Nephron (organoid): ENCODE measurements around the gene ZC3H10.
A peak's percentile ranks its signal among the peaks of the same experiment; 100 is the strongest.
"Not testable (repeated sequence)": the region's sequence is repeated elsewhere in the genome, so short reads cannot be mapped to it uniquely, and the experiment has no call there.

Experiments used
- H3K27ac Mint-ChIP-seq, 3 experiments: 2 replicates each; pipeline ENCODE4 v1.8.0; 2020; ENCODE audit warnings: mixed read lengths in 3 of 3, mild to moderate bottlenecking in 2 of 3, moderate library complexity in 1 of 3
- H3K27me3 Mint-ChIP-seq: 2 replicates; pipeline ENCODE4 v1.8.0; 2021; ENCODE audit warnings: low read depth, mild to moderate bottlenecking, moderate library complexity, mixed read lengths
- H3K36me3 Mint-ChIP-seq: 2 replicates; pipeline ENCODE4 v1.8.0; 2020; ENCODE audit warnings: low read depth, mixed read lengths
- H3K4me1 Mint-ChIP-seq: 2 replicates; pipeline ENCODE4 v1.8.0; 2020; ENCODE audit warnings: mixed read lengths
- H3K4me3 Mint-ChIP-seq, 3 experiments: 2 replicates each; pipeline ENCODE4 v1.8.0; 2020; ENCODE audit warnings: mild to moderate bottlenecking in 3 of 3, mixed read lengths in 3 of 3, moderate library complexity in 2 of 3
- H3K9me3 Mint-ChIP-seq: 2 replicates; pipeline ENCODE4 v1.8.0; 2020; ENCODE audit warnings: mixed read lengths
- TF ChIP-seq, protein P1 (sequence below), 3 experiments: fragments of 200-600 bp; sonication (generic); IDR thresholded peaks; one replicate each; pipeline ENCODE4 v1.5.0; 2021; ENCODE audit warnings: antibody characterized with exemption in 3 of 3; ENCODE audit not compliant: unreplicated experiment in 3 of 3

Gene ZC3H10

DNA sequence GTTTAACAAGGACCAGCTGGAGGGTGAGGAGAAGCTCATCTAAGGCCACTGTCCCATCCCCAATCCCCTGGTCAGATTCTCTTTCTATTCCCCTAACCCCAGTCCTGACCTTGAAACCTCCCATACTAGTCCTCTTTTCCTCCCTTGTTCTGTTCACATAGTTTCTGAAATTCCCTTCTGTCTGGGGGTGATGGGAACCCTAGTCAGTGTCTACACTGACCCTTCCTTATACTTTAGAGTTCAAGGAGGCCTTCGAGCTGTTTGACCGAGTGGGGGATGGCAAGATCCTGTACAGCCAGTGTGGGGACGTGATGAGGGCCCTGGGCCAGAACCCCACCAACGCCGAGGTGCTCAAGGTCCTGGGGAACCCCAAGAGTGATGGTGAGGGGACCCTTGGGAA, 36.8 kb downstream of the ZC3H10 start:
- H3K9me3 Mint-ChIP-seq = no peaks in the 10 kb centered on the region
- peak overlapping the region; percentile 96 to 100 (median 99) for H3K4me3 Mint-ChIP-seq
- peak overlapping the region; percentile 87 to 97 (median 93) for H3K27ac Mint-ChIP-seq
- no peaks in the 10 kb centered on the region for H3K27me3 Mint-ChIP-seq
- peaks cover 21% of the 10 kb centered on the region for H3K36me3 Mint-ChIP-seq
- peaks cover 69% of the 10 kb centered on the region for H3K4me1 Mint-ChIP-seq
- TF ChIP-seq, protein P1, sequence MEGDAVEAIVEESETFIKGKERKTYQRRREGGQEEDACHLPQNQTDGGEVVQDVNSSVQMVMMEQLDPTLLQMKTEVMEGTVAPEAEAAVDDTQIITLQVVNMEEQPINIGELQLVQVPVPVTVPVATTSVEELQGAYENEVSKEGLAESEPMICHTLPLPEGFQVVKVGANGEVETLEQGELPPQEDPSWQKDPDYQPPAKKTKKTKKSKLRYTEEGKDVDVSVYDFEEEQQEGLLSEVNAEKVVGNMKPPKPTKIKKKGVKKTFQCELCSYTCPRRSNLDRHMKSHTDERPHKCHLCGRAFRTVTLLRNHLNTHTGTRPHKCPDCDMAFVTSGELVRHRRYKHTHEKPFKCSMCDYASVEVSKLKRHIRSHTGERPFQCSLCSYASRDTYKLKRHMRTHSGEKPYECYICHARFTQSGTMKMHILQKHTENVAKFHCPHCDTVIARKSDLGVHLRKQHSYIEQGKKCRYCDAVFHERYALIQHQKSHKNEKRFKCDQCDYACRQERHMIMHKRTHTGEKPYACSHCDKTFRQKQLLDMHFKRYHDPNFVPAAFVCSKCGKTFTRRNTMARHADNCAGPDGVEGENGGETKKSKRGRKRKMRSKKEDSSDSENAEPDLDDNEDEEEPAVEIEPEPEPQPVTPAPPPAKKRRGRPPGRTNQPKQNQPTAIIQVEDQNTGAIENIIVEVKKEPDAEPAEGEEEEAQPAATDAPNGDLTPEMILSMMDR (IDR thresholded peaks at IDR 0.05; ENCODE audit: unreplicated experiment in 3 of 3) = no peak

DNA sequence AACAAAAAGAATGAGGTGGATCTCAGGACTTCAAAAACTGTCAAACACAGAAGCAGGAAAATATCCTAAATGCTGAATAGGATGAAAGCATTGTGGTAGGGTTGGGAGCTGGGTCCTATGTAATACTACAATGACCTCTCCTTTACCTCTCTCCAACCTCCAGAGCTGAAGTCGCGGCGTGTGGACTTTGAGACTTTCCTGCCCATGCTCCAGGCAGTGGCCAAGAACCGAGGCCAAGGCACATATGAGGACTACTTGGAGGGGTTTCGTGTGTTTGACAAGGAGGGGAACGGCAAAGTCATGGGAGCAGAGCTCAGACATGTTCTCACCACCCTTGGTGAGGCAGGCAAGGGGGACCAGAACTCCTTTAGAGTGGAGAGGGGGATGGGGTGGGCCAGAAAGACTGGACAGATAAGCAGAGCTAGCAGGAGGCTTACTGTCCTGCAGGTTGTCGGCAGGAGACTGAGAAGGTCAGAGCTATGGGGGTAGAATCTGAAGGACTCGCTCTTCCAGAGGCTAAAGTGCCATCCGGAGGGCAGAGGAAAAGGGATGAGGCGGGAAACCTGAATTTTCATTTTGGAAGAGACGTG, 37.3 kb downstream of the ZC3H10 start:
- TF ChIP-seq, protein P1 (IDR thresholded peaks at IDR 0.05; ENCODE audit: unreplicated experiment in 3 of 3) = no peak
- Mint-ChIP-seq H3K27ac (peak overlapping the region; percentile 87 to 97 (median 93)), H3K4me3 (peak overlapping the region; percentile 96 to 100 (median 99)), H3K36me3 (peaks cover 27% of the 10 kb centered on the region), H3K4me1 (peaks cover 71% of the 10 kb centered on the region), H3K27me3 (no peaks in the 10 kb centered on the region), H3K9me3 (no peaks in the 10 kb centered on the region)

DNA sequence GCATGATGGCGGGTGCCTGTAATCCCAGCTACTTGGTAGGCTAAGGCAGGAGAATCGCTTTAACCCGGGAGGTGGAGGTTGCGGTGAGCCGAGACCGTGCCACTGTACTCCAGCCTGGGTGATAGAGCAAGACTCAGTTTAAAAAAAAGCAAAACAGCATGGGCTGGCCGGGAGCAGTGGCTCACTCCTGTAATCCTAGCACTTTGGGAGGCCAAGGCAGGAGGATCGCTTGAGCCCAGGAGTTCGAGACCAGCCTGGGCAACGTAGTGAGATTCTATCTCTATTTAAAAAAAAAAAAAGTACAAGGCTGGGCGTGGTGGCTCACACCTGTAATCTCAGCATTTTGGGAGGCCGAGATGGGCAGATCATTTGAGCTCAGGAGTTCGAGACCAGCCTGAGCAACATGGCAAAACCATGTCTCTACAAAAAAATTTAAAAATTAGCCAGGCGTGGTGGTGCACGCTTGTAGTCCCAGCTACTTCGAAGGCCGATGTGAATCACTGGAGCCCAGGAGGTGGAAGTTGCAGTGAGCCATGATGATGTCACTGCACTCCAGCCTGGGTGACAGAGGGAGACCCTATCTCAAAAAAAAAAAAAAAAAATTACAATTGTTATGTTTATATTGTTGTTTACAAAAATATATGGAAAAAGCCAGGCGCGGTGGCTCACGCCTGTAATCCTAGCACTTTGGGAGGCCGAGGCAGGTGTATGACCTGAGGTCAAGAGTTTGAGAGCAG, 38.6 kb downstream of the ZC3H10 start:
- Mint-ChIP-seq H3K27ac (peak overlapping the region; percentile 99 to 100 (median 100)), H3K36me3 (peaks cover 38% of the 10 kb centered on the region), H3K4me1 (peaks cover 73% of the 10 kb centered on the region), H3K4me3 (peak overlapping the region; percentile 94 to 100 (median 96))
- H3K9me3 Mint-ChIP-seq, H3K27me3 Mint-ChIP-seq: not testable (repeated sequence)

DNA sequence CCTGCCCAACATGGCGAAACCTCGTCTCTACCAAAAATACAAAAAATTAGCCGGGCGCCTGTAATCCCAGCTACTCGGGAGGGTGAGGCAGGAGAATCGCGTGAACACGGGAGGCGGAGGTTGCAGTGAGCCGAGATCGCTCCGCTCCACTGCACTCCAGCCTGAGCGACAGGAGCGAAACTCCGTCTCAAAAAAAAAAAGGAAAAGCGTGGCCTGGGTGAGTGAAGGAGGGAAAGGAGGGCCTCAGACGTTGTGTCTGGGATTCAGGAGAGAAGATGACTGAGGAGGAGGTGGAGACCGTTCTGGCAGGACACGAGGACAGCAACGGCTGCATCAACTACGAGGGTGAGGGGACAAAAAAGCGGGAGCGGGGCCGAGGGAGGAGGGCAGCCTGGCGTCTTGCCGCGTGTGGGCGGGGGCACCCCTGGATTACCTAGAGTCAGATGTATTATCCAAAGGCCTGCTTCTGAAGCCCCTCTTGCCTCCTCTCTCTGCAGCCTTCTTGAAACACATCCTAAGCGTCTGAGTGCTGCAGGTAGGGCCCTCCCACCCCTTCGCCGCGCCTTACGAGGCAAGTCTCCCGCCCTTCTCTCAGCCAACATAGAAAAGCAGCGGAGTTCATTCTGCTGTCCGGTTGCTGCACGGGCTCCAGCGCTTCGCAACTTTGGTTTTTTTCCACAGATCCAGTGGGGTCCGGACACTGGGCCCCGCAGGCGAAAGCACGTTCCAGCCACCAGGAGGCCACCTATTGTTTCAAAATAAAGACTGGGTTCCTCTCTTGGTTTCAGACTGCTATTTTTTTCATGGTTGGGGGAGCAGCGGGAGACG, 39.3 kb downstream of the ZC3H10 start:
- Mint-ChIP-seq H3K27ac (peak overlapping the region; percentile 99 to 100 (median 100)), H3K9me3 (no peaks in the 10 kb centered on the region), H3K36me3 (peaks cover 46% of the 10 kb centered on the region), H3K4me3 (peak overlapping the region; percentile 94 to 97 (median 96)), H3K4me1 (peaks cover 68% of the 10 kb centered on the region), H3K27me3 (no peaks in the 10 kb centered on the region)
- TF ChIP-seq, protein P1 (IDR thresholded peaks at IDR 0.05; ENCODE audit: unreplicated experiment in 3 of 3) = peak; percentile 71 to 73 (median 72)

DNA sequence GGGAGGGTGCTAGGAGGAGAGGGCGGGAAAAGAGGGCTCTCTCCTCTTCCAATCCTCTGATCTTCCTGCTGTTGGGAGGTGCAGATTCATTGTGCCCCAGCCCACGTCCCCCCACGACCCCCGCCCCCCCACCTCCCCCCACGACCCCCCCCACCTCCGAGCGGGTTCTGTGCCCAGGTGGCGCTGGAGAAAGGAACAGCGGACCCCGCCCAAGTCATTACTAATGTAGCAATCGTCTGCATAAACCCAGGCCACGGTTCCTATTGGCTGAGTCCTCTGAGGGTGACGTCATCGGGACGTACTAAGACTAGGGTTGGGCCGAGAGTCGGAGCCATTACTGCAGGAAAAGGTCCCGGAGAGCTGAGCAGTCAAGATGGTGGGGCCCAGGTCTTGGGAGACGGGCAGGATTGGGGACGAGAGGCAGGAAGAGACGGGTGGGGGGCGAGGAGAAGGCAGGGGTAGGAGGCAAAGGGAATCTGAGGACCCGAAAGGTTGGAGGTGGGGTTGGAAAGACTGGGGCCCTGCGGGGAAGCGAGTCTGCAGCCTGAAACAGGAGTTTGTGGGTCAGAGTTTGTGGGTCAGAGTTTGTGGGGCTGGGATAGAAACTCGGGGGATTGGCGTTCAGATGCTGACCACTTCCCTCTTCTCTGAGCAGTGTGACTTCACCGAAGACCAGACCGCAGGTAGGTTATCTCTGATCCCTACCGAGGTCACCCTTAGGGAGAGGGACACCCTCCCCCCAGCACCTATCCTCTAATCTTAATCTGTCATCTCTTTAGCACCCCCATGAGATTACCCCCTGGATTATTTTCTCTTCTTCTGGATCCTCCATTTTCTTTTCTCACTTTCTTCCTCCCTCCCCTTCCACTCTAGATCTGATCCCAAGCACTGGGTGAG, 40.2 kb downstream of the ZC3H10 start, which contains the start of gene MYL6:
TSS of gene MYL6 (plus strand) at position 331 of the 897 bp plus-strand sequence. CDS start at position 374, 43 bp downstream.
- TF ChIP-seq, protein P1 (IDR thresholded peaks at IDR 0.05; ENCODE audit: unreplicated experiment in 3 of 3) = no peak
- H3K9me3 Mint-ChIP-seq = no peaks in the 10 kb centered on the region
- peak within 1 kb of the TSS; percentile 94 to 97 (median 96) for H3K4me3 Mint-ChIP-seq
- H3K4me1 Mint-ChIP-seq = peaks cover 63% of the 10 kb centered on the region
- no peaks in the 10 kb centered on the region for H3K27me3 Mint-ChIP-seq
- peaks cover 53% of the 10 kb centered on the region for H3K36me3 Mint-ChIP-seq
- peak within 1 kb of the TSS; percentile 99 to 100 (median 100) for H3K27ac Mint-ChIP-seq
